Measurements from ENCODE around the gene DNAI1. TPM values are rescaled to one million over a fixed set of nuclear protein-coding genes. Genes with fewer than 3 reads are reported as not detected.

The DNAI1 gene
- polyA plus RNA-seq, 1 of the 3 experiments (the other 2 are of a cell fraction), result 0.46 TPM

DNA sequence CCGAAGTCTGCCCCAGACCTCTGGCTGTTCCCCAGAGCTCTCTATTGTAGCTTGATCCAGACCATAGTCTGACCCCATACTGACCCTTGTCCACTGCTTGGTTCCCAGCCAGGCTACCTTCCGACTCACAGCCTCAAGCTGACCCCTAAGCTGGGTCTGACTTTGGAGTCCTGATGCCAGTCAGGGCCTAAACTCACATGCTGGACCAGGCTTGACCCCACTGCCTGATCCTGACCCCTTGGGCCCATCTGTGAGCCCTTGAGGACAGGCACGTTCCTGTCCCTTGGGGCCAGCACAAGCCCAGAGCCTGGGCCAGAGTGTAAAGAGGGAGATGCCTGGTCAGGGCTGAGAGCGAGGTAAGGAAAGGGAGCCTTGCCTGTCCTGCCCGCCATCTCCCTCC is 96.9 kb downstream of the DNAI1 start:
- no peaks in the 10 kb centered on the region for H4K20me1 ChIP-seq (ENCODE audit: insufficient read depth)
- H3K9ac ChIP-seq, result no peak overlapping the region
- no peaks in the 10 kb centered on the region for H3K9me2 ChIP-seq
- peaks cover 0 to 79% of the 10 kb centered on the region in 2 experiments; a peak in 1 of 4 replicates for H3K4me1 ChIP-seq (ENCODE audit: control insufficient read depth in 1 of 2, insufficient read depth in 2 of 2, low read depth in 1 of 2, low read length in 1 of 2)
- no peak overlapping the region for H3K4me3 ChIP-seq (ENCODE audit: low read depth in 2 of 2, low read length in 1 of 2)
- peak overlapping the region in 1 of 2 experiments; percentile 91; a peak in 2 of 4 replicates for H3K27ac ChIP-seq (ENCODE audit: low read depth in 2 of 2, low read length in 1 of 2)
- TF ChIP-seq MEF2A (IDR thresholded peaks at IDR 0.05; ENCODE audit: borderline replicate concordance, low read depth) (no peak), RXRA (IDR thresholded peaks at IDR 0.05; ENCODE audit: borderline replicate concordance, low read depth) (no peak), GATA2 (CRISPR knock-in tag; IDR thresholded peaks at IDR 0.05) (no peak), NFIC (IDR thresholded peaks at IDR 0.05; ENCODE audit: borderline replicate concordance) (no peak), TEAD4 (IDR thresholded peaks at IDR 0.05; ENCODE audit: borderline replicate concordance, insufficient read depth) (no peak), PBX3 (IDR thresholded peaks at IDR 0.05) (no peak), CHD2 (IDR thresholded peaks at IDR 0.05; ENCODE audit: low read length, partially characterized antibody) (no peak), FOXJ3 (CRISPR knock-in tag; IDR thresholded peaks at IDR 0.05) (no peak), FOXM1 (IDR thresholded peaks at IDR 0.05; ENCODE audit: low read depth) (no peak), POLR2AphosphoS5 (IDR thresholded peaks at IDR 0.05; ENCODE audit: low read depth, low read length) (no peak), YY1 (IDR thresholded peaks at IDR 0.05; ENCODE audit: low read depth) (no peak), EZH2phosphoT487 (IDR thresholded peaks at IDR 0.05; ENCODE audit: borderline replicate concordance, low read depth) (no peak), USF2 (IDR thresholded peaks at IDR 0.05; ENCODE audit: borderline replicate concordance, low read depth, low read length) (no peak), ZBTB33 (IDR thresholded peaks at IDR 0.05; ENCODE audit: borderline replicate concordance, low read depth) (no peak), SIN3A (IDR thresholded peaks at IDR 0.05; ENCODE audit: borderline replicate concordance, low read depth, low read length) (no peak)
- TF ChIP-seq, protein P1, sequence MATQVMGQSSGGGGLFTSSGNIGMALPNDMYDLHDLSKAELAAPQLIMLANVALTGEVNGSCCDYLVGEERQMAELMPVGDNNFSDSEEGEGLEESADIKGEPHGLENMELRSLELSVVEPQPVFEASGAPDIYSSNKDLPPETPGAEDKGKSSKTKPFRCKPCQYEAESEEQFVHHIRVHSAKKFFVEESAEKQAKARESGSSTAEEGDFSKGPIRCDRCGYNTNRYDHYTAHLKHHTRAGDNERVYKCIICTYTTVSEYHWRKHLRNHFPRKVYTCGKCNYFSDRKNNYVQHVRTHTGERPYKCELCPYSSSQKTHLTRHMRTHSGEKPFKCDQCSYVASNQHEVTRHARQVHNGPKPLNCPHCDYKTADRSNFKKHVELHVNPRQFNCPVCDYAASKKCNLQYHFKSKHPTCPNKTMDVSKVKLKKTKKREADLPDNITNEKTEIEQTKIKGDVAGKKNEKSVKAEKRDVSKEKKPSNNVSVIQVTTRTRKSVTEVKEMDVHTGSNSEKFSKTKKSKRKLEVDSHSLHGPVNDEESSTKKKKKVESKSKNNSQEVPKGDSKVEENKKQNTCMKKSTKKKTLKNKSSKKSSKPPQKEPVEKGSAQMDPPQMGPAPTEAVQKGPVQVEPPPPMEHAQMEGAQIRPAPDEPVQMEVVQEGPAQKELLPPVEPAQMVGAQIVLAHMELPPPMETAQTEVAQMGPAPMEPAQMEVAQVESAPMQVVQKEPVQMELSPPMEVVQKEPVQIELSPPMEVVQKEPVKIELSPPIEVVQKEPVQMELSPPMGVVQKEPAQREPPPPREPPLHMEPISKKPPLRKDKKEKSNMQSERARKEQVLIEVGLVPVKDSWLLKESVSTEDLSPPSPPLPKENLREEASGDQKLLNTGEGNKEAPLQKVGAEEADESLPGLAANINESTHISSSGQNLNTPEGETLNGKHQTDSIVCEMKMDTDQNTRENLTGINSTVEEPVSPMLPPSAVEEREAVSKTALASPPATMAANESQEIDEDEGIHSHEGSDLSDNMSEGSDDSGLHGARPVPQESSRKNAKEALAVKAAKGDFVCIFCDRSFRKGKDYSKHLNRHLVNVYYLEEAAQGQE (IDR thresholded peaks at IDR 0.05; ENCODE audit: low read depth, low read length), result no peak
- TF ChIP-seq, protein P2, sequence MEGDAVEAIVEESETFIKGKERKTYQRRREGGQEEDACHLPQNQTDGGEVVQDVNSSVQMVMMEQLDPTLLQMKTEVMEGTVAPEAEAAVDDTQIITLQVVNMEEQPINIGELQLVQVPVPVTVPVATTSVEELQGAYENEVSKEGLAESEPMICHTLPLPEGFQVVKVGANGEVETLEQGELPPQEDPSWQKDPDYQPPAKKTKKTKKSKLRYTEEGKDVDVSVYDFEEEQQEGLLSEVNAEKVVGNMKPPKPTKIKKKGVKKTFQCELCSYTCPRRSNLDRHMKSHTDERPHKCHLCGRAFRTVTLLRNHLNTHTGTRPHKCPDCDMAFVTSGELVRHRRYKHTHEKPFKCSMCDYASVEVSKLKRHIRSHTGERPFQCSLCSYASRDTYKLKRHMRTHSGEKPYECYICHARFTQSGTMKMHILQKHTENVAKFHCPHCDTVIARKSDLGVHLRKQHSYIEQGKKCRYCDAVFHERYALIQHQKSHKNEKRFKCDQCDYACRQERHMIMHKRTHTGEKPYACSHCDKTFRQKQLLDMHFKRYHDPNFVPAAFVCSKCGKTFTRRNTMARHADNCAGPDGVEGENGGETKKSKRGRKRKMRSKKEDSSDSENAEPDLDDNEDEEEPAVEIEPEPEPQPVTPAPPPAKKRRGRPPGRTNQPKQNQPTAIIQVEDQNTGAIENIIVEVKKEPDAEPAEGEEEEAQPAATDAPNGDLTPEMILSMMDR (IDR thresholded peaks at IDR 0.05), result no peak
- TF ChIP-seq, protein P3, sequence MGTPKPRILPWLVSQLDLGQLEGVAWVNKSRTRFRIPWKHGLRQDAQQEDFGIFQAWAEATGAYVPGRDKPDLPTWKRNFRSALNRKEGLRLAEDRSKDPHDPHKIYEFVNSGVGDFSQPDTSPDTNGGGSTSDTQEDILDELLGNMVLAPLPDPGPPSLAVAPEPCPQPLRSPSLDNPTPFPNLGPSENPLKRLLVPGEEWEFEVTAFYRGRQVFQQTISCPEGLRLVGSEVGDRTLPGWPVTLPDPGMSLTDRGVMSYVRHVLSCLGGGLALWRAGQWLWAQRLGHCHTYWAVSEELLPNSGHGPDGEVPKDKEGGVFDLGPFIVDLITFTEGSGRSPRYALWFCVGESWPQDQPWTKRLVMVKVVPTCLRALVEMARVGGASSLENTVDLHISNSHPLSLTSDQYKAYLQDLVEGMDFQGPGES (IDR thresholded peaks at IDR 0.05; ENCODE audit: low read depth, low read length), result no peak
- H2AFZ ChIP-seq (ENCODE audit: low read depth), result no peak overlapping the region
- no peak overlapping the region for H3K4me2 ChIP-seq
- no peak for DNase-seq
- POLR2A ChIA-PET, result interaction anchor here (1.3 to 2.3 kb wide), 4 partner anchors 15 to 36 kb away, joined by 3 to 10 read pairs (median 6); no protein-coding TSS in a partner anchor
- WGBS (ENCODE audit: low lambda C conversion rate), result 78% methylated on average over 5 of the region's 5 CpGs
- H3K36me3 ChIP-seq (replicated peaks in 1 of 2; ENCODE audit: control insufficient read depth in 1 of 2, insufficient read depth in 2 of 2, low read length in 1 of 2), result no peaks in the 10 kb centered on the region
- H3F3A ChIP-seq (replicated peaks; ENCODE audit: insufficient read depth), result no peaks in the 10 kb centered on the region
- H3K27me3 ChIP-seq (ENCODE audit: insufficient read depth), result no peaks in the 10 kb centered on the region; the same call in 1 of the 2 replicates
- H3K9me3 ChIP-seq, result no peaks in the 10 kb centered on the region
- H3K79me2 ChIP-seq (ENCODE audit: insufficient read depth), result no peaks in the 10 kb centered on the region
- CTCF ChIA-PET, result interaction anchor here (0.6 to 18.0 kb wide), 10 partner anchors 9 to 223 kb away, joined by 3 to 507 read pairs (median 5); partner anchors contain the start of gene CNTFR
